ENCODE results near the gene LARGE1. TPM values are rescaled to one million over a fixed set of nuclear protein-coding genes. Genes with fewer than 3 reads are reported as not detected.

The LARGE1 gene
- total RNA-seq, 1 donor from 2014 or later, result 0.16 TPM

GRCh38 chr22:33443683-33444082 lies 476.6 kb downstream of the LARGE1 start:
- intact Hi-C loops (cut with micrococcal nuclease), result no loop called here

- intact Hi-C loops (cut with micrococcal nuclease), result no loop called here
Measured at GRCh38 chr22:33440756-33441155, 479.5 kb downstream of the LARGE1 start.

- intact Hi-C loops (cut with micrococcal nuclease), result no loop called here
Measured at GRCh38 chr22:33438273-33438672, 482.0 kb downstream of the LARGE1 start.

DNA sequence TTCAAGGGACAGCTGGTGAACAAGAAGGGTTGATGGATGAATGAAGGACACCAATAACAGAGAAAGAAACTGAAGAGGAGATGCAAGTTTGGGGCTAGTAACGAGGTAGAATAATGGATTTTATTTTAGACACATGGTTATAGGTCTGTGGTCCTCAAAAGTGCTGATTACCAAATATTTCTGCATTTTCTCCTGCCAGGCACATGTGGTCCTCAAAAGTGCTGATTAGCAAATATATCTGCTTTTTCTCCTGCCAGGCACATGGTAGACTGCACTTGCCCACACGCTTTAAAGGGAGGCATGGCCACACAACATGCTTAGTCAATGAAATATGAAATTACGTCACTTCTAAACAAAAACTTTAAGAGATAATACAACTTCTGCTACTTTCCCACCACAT lies 489.0 kb downstream of the LARGE1 start:
- intact Hi-C loops (cut with micrococcal nuclease), result no loop called here

DNA sequence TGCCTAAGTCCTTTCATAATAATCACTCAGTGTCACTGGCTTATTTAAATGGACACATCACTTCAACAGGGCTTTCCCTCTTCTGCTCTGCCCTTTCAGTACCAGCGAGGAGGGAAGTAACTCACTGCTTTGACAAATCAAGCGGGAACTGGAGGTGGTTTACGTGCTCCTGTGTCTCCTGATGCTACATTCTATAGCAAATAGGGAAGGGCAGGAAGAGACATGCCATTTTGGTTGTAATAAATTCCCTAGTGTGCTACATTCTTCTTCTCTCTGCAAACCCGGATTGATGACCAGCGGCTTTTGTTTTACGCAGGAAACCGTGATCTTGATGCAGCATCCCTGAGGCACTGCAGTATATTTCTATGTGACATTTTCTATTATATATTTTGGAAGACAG lies 491.0 kb downstream of the LARGE1 start:
- intact Hi-C loops (cut with micrococcal nuclease), result no loop called here

DNA sequence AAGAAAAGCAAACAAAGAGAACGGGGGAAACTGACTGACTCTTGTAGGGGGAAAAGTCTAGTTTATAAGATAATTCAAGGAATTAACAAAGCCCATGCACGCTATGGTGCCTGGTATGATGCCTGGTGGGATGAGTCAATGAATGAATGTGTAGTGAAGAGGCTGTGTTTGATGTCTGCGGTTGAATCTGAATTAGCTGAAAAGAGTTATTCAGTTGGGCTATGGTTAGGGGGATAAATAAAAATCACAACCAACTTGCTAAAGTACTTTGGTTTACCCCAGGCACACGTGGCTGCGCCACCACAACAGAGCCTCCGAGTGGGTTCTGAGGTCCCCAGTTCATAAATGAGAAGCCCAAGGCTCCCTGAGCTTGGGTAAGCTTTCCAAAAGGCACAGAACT lies 492.8 kb downstream of the LARGE1 start:
- intact Hi-C loops (cut with micrococcal nuclease), result no loop called here

DNA sequence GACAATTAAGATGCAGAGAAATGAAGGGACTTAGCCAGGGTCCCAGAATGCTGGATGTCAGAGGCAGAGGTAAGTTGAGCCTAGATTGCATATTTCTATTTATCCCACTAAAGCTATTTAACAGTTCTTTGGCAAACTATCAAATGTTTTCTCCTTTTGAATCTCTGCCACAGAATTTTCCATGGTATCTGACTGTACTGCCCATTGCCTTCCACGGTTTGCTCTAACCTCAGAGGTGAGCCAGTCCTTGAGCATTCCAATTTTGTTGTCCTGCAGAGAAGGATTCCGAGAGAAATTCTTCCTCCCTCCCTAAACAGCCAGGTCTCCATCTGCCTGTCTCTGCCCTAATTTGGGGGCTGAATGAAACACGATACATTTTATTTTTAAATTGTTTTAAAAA lies 493.8 kb downstream of the LARGE1 start:
- intact Hi-C loops (cut with micrococcal nuclease), result no loop called here

DNA sequence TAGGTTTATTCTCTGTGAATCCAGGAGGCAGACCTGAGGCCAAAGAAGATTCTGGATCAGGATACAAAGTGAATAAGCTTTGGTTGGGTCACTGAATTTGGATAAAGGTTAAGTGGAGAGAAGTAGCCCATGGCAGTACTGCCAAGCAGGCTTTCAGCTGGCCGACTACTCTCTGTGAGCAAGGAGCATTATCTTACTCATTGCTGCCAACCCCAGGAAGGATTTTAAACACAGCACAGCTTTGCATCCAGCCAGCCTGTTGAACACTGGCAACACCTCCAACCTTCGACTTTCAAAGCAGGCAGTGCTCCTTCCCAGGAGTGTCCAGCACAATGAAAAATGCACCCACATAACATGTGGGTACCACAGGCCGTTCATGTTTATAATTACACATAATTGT lies 498.4 kb downstream of the LARGE1 start:
- intact Hi-C loops (cut with micrococcal nuclease), result no loop called here

DNA sequence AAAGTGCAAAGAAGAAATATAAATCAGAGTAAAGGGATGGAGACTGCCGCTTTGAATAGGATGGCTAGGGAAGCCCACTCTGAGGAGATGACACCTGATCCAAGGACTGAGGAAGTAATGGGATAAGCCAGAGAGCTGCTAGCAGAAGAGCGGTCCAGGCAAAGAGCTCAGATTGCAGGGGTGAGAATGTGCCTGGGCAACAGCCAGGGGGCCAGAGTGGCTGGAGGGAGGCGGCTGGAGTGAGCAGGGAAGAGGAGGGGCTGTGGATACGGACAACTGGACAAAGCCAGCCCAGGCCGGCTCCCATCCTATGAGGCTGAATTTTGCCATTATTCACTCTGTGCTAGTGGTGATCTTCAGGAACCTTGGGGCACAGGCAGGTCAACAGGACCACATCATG lies 501.8 kb downstream of the LARGE1 start:
- intact Hi-C loops (cut with micrococcal nuclease), result no loop called here

- intact Hi-C loops (cut with micrococcal nuclease), result no loop called here
Measured at GRCh38 chr22:33415401-33415800, 504.9 kb downstream of the LARGE1 start.

- intact Hi-C loops (cut with micrococcal nuclease), result no loop called here
Measured at GRCh38 chr22:33409079-33409478, 511.2 kb downstream of the LARGE1 start.

DNA sequence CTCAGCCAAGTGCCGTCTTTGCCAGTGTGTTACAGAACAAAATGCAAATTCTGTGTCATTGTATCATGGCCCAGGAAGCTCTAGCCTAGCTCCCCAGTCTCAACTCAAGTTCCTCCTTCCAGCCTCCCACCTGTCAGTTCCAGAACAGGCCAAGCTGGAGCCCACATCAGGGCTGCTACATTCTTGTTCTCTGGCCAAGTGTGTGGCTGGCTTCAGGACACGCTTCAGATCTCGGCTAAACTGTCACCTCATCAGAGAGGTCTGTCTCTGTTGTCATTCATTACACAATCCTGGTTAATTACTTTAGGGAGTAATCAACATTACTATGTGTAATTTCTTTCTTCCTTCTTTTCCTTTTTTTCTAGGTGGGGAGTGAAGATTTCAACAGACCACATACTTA lies 515.1 kb downstream of the LARGE1 start:
- intact Hi-C loops (cut with micrococcal nuclease), result no loop called here

GRCh38 chr22:33404723-33405122 lies 515.6 kb downstream of the LARGE1 start:
- intact Hi-C loops (cut with micrococcal nuclease), result no loop called here

GRCh38 chr22:33402325-33402724 lies 518.0 kb downstream of the LARGE1 start:
- intact Hi-C loops (cut with micrococcal nuclease), result no loop called here

GRCh38 chr22:33401291-33401690 lies 519.0 kb downstream of the LARGE1 start:
- intact Hi-C loops (cut with micrococcal nuclease), result no loop called here

DNA sequence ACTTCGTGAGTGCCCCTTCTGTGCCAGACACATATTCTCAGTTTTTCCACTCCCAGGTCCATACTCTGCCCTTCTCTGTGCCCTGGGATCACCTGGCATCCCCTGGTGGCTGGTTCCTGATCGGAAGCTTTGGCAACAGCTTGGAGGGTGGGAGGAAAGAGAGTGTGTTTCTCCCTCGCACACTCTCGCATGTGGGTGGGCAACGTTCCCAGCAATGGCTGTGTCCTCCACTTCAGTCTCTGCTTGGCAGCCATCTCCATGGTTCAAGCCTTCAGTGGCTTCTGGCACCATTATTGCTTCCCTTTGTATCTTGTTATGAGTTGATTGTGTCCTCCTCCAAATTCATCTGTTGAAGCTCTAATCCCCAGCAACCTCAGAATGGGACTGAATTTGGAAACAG lies 519.4 kb downstream of the LARGE1 start:
- intact Hi-C loops (cut with micrococcal nuclease), result no loop called here

- intact Hi-C loops (cut with micrococcal nuclease), result no loop called here
Measured at GRCh38 chr22:33400061-33400840, 520.0 kb downstream of the LARGE1 start.

GRCh38 chr22:33397381-33397907 lies 522.8 kb downstream of the LARGE1 start:
- intact Hi-C loops (cut with micrococcal nuclease), result no loop called here

- intact Hi-C loops (cut with micrococcal nuclease), result no loop called here
Measured at GRCh38 chr22:33393432-33393831, 526.8 kb downstream of the LARGE1 start.

DNA sequence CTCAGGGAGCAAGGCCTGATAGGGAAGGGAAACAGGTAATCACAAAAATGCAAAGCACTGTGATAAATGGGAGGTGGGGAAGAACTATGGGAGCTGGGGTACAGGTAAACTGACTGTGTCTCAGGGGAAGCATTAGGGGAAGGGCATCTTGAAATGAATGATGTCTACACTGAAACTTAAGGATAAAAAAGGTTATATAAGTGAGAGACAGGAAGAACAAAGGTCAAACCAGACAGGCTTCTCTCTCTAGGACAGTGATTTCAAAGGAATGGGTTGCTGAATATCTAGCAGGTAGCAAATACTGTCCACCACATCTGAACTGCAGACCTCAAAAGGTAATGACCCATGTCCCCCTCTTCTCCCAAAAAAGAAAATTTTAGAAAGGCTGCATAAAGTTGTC lies 529.0 kb downstream of the LARGE1 start:
- intact Hi-C loops (cut with micrococcal nuclease), result no loop called here

DNA sequence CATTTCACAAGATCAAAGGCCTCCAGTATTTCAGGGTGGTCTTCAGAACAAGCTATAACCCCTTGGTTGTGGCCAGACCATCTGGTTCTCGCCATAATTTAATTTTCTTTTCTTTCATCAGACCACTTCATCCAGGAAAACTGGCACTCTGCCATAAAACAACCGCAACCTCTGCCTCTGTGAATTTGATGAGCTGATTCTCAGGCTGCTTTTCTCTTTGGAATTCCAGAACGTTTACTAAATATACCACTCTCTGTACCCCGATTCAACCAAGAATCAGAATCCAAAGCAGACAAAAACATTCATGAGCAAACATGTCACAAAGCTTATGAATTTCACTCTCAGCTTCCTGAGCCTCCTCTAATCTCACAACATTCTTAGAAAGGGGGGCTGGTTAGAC lies 530.3 kb downstream of the LARGE1 start:
- intact Hi-C loops (cut with micrococcal nuclease), result no loop called here

- intact Hi-C loops (cut with micrococcal nuclease), result no loop called here
Measured at GRCh38 chr22:33386270-33386669, 534.0 kb downstream of the LARGE1 start.

- intact Hi-C loops (cut with micrococcal nuclease), result no loop called here
Measured at GRCh38 chr22:33385611-33386010, 534.7 kb downstream of the LARGE1 start.

Data from T-helper 2 cell treated with Interferon-gamma antibody and Interleukin-4, amounts not matched to agents 100 ng/mL and 5 ng/mL, for 36 hours (primary cell).